ENCODE measurements around the gene KMT5B.

The KMT5B gene

DNA sequence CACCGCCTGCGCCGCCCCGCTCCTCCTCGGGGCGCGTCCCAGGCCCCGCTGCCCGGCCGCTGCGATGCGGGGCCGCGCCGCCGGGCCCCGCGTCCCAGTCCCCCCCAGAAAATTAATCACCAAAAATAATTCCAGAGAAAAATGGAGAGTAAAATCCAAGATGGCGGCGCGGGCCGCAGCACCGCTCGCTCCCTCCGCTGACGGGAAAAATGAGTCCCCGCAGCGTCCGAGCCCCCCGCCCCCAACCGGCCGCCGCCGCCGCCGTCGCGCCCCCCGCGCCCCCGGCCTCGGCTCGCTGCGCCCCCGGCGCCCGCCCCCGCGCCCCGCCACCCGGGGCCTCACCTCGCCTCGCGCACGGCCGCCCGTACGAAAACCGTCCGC lies at the start of gene KMT5B:
KMT5B (minus strand) TSS at position 162 of the 381 bp plus-strand sequence. CDS start 23,220 bp downstream, outside the sequence.
- Histone ChIP-seq H3K79me2 (ENCODE audit: control insufficient read depth, low read length) (peaks cover 44% of the 10 kb centered on the region), H3K9me3 (ENCODE audit: control insufficient read depth, insufficient read depth, low read length) (no peaks in the 10 kb centered on the region), H3K4me2 (ENCODE audit: low read length) (peak within 1 kb of the TSS; percentile 98), H3F3A (ENCODE audit: control insufficient read depth, insufficient read depth) (peaks cover 5% of the 10 kb centered on the region; the same call in 1 of the 2 replicates), H3K4me1 (ENCODE audit: control insufficient read depth, low read length) (peaks cover 32% of the 10 kb centered on the region), H3K27me3 (ENCODE audit: control insufficient read depth, low read length) (peaks cover 18% of the 10 kb centered on the region), H3K36me3 (ENCODE audit: control insufficient read depth, low read length) (no peaks in the 10 kb centered on the region), H3K27ac (ENCODE audit: low read depth, low read length) (peak within 1 kb of the TSS; percentile 74), H3K9me2 (replicated peaks; ENCODE audit: control insufficient read depth, low read length) (no peaks in the 10 kb centered on the region), H3K4me3 (ENCODE audit: low read length) (peak within 1 kb of the TSS; percentile 96), H4K20me1 (ENCODE audit: control insufficient read depth, insufficient read depth, low read depth, low read length) (peaks cover 6% of the 10 kb centered on the region; the same call in 1 of the 2 replicates)
- no peak for TF ChIP-seq EZH2phosphoT487 (IDR thresholded peaks at IDR 0.05; ENCODE audit: borderline replicate concordance, low read length)
- TF ChIP-seq, protein P1, sequence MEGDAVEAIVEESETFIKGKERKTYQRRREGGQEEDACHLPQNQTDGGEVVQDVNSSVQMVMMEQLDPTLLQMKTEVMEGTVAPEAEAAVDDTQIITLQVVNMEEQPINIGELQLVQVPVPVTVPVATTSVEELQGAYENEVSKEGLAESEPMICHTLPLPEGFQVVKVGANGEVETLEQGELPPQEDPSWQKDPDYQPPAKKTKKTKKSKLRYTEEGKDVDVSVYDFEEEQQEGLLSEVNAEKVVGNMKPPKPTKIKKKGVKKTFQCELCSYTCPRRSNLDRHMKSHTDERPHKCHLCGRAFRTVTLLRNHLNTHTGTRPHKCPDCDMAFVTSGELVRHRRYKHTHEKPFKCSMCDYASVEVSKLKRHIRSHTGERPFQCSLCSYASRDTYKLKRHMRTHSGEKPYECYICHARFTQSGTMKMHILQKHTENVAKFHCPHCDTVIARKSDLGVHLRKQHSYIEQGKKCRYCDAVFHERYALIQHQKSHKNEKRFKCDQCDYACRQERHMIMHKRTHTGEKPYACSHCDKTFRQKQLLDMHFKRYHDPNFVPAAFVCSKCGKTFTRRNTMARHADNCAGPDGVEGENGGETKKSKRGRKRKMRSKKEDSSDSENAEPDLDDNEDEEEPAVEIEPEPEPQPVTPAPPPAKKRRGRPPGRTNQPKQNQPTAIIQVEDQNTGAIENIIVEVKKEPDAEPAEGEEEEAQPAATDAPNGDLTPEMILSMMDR (IDR thresholded peaks at IDR 0.05; ENCODE audit: low read depth, low read length, poor library complexity, severe bottlenecking): no peak

DNA sequence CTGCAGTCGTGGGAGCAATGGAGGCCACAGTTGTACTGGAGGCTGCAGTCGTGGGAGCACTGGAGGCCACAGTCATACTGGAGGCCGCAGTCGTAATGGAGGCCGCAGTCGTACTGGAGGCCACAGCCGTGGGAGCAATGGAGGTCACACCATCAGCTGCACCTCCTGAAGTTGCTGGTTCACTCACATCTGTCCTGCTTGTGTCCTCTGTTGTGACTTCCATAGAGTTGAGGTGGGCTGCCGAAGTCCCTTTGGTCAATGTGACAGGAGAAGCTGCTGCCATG lies 49.4 kb upstream of the KMT5B start:
- H3K36me3 ChIP-seq (ENCODE audit: control insufficient read depth, low read length): peaks cover 70% of the 10 kb centered on the region
- H4K20me1 ChIP-seq (ENCODE audit: control insufficient read depth, insufficient read depth, low read depth, low read length): no peaks in the 10 kb centered on the region
- TF ChIP-seq EZH2phosphoT487 (IDR thresholded peaks at IDR 0.05; ENCODE audit: borderline replicate concordance, low read length): no peak
- TF ChIP-seq, protein P1 (IDR thresholded peaks at IDR 0.05; ENCODE audit: low read depth, low read length, poor library complexity, severe bottlenecking): no peak
- H3K27me3 ChIP-seq (ENCODE audit: control insufficient read depth, low read length): no peaks in the 10 kb centered on the region
- no peak overlapping the region for H3K4me2 ChIP-seq (ENCODE audit: low read length)
- H3F3A ChIP-seq (ENCODE audit: control insufficient read depth, insufficient read depth): peaks cover 12% of the 10 kb centered on the region
- peaks cover 29% of the 10 kb centered on the region for H3K4me1 ChIP-seq (ENCODE audit: control insufficient read depth, low read length)
- peaks cover 25% of the 10 kb centered on the region for H3K79me2 ChIP-seq (ENCODE audit: control insufficient read depth, low read length)
- no peak overlapping the region for H3K27ac ChIP-seq (ENCODE audit: low read depth, low read length)
- no peaks in the 10 kb centered on the region for H3K9me2 ChIP-seq (replicated peaks; ENCODE audit: control insufficient read depth, low read length)
- H3K4me3 ChIP-seq (ENCODE audit: low read length): no peak overlapping the region
- no peaks in the 10 kb centered on the region for H3K9me3 ChIP-seq (ENCODE audit: control insufficient read depth, insufficient read depth, low read length)

DNA sequence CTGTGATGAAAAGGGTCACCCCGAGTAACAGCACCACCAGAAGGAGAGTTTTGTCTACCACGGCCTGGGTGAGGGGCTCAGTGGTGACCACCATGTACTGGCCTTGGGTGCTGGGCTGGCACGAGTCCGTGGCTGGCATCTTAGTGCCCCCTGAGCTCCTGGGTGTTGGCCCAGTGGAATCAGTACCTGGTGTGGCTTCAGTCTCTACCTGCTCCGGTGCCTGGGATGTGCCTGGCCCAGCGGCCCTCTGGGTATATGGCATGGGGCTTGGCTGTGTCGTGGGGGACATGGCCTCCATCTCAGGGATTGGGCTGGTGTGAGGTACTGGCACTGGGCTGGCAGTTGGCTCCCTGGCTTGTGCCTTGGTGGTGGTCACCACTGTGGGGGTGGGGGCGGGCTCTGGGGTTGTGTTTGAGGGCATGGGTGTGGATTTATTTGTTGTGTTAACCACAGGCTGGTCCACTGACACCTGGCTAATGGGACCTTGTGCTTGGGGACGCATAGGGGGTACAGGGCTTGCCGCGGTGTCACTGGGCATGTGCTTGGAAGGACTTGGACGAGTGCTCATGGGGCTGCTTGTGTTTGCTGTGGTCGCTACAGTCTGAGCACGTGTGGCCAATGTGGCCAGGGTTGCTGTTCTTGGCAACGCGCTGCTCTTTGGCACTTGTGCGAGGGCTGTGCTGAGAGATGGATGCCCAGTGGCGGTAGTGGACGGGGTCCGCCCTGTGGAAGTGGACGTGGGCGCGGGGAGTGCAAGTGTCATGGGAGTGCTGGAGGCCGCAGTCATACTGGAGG lies 48.9 kb upstream of the KMT5B start:
- Histone ChIP-seq H3F3A (ENCODE audit: control insufficient read depth, insufficient read depth) (peaks cover 10% of the 10 kb centered on the region), H3K36me3 (ENCODE audit: control insufficient read depth, low read length) (peaks cover 64% of the 10 kb centered on the region), H3K27ac (ENCODE audit: low read depth, low read length) (no peak overlapping the region), H3K4me2 (ENCODE audit: low read length) (no peak overlapping the region), H3K9me2 (replicated peaks; ENCODE audit: control insufficient read depth, low read length) (no peaks in the 10 kb centered on the region), H3K27me3 (ENCODE audit: control insufficient read depth, low read length) (no peaks in the 10 kb centered on the region), H4K20me1 (ENCODE audit: control insufficient read depth, insufficient read depth, low read depth, low read length) (no peaks in the 10 kb centered on the region), H3K4me3 (ENCODE audit: low read length) (no peak overlapping the region), H3K9me3 (ENCODE audit: control insufficient read depth, insufficient read depth, low read length) (no peaks in the 10 kb centered on the region), H3K79me2 (ENCODE audit: control insufficient read depth, low read length) (peaks cover 20% of the 10 kb centered on the region), H3K4me1 (ENCODE audit: control insufficient read depth, low read length) (peaks cover 25% of the 10 kb centered on the region)
- TF ChIP-seq, protein P1 (IDR thresholded peaks at IDR 0.05; ENCODE audit: low read depth, low read length, poor library complexity, severe bottlenecking): no peak
- TF ChIP-seq EZH2phosphoT487 (IDR thresholded peaks at IDR 0.05; ENCODE audit: borderline replicate concordance, low read length): no peak

Data from DOHH2 (cell line).